ENCODE data around the gene EEPD1.

The EEPD1 gene

DNA sequence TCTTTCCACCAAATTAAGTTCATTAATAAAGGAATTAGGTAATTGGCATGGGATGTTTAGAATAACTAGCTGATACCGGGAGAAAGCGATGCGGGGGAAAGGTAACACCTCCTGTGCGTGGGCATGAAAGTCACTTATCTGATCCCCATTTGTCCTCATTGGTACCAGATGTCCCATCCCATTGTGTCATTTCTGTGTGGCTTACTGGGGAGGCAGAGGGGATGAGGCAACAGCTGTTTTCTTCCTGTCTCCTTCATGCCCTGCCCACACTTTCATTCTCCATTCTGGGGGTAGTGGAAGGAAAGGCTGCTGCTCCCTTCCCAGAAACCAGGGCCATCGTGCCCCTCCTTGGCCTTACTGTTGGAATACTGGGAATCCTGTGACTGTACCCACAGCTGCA is 27.1 kb downstream of the EEPD1 start (continued):
- TF ChIP-seq IKZF3 (tag by site-specific recombination; IDR thresholded peaks at IDR 0.05): no peak
- no peak for TF ChIP-seq ZNF184 (tag by site-specific recombination; IDR thresholded peaks at IDR 0.05)

DNA sequence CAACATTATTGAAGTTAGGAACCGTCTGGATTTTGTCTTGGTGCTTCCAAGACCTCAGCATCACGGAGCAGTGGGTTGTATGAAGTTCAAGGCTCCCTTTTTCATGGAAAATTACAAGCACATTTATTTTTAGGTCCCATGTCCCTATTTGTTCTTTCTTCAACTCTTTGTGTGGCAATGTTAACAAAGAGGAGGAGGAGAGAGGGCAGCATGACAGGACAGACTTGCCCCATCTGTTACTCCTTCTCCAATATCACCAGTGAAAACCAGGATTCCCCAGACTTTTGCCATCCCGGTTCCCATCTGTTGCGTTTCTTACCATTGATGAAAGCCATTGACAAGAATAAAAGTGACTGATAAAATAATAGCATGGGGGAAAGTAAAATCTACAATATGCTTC is 28.6 kb downstream of the EEPD1 start:
- no peak overlapping the region for H3K4me3 ChIP-seq (ENCODE audit: low read depth, low read length)
- CTCF ChIA-PET: no interaction called here
- no peaks in the 10 kb centered on the region for H3K4me1 ChIP-seq (ENCODE audit: control insufficient read depth, insufficient read depth, low read length)
- no peak overlapping the region for H3K27ac ChIP-seq (ENCODE audit: extremely low read depth, low read depth, low read length)
- H3K9me3 ChIP-seq (ENCODE audit: control insufficient read depth, insufficient read depth, low read depth, low read length): no peaks in the 10 kb centered on the region
- POLR2A ChIA-PET: no interaction called here
- no peak for TF ChIP-seq KLF7 (tag by site-specific recombination; IDR thresholded peaks at IDR 0.05; ENCODE audit: borderline replicate concordance)
- TF ChIP-seq, protein P1, sequence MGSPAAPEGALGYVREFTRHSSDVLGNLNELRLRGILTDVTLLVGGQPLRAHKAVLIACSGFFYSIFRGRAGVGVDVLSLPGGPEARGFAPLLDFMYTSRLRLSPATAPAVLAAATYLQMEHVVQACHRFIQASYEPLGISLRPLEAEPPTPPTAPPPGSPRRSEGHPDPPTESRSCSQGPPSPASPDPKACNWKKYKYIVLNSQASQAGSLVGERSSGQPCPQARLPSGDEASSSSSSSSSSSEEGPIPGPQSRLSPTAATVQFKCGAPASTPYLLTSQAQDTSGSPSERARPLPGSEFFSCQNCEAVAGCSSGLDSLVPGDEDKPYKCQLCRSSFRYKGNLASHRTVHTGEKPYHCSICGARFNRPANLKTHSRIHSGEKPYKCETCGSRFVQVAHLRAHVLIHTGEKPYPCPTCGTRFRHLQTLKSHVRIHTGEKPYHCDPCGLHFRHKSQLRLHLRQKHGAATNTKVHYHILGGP (tag by site-specific recombination; IDR thresholded peaks at IDR 0.05): no peak
- no peak for TF ChIP-seq BCL11B (tag by site-specific recombination; IDR thresholded peaks at IDR 0.05; ENCODE audit: low read depth)
- no peak for TF ChIP-seq MEIS1 (CRISPR knock-in tag; IDR thresholded peaks at IDR 0.05; ENCODE audit: borderline replicate concordance)
- TF ChIP-seq ZNF548 (tag by site-specific recombination; IDR thresholded peaks at IDR 0.05): no peak
- H3K36me3 ChIP-seq (ENCODE audit: control insufficient read depth in 2 of 2, insufficient read depth in 1 of 2, low read length in 2 of 2): no peaks in the 10 kb centered on the region

- no peaks in the 10 kb centered on the region for H3K4me1 ChIP-seq (ENCODE audit: control insufficient read depth, insufficient read depth, low read length)
- H3K27ac ChIP-seq (ENCODE audit: extremely low read depth, low read depth, low read length): no peak overlapping the region
- POLR2A ChIA-PET: no interaction called here
- H3K9me3 ChIP-seq (ENCODE audit: control insufficient read depth, insufficient read depth, low read depth, low read length): no peaks in the 10 kb centered on the region
- CTCF ChIA-PET: no interaction called here
- no peaks in the 10 kb centered on the region for H3K36me3 ChIP-seq (ENCODE audit: control insufficient read depth in 2 of 2, insufficient read depth in 1 of 2, low read length in 2 of 2)
- H3K4me3 ChIP-seq (ENCODE audit: low read depth, low read length): no peak overlapping the region
- TF ChIP-seq ZNF629 (tag by site-specific recombination; IDR thresholded peaks at IDR 0.05) (no peak), ZNF112 (tag by site-specific recombination; IDR thresholded peaks at IDR 0.05) (no peak), ZNF274 (IDR thresholded peaks at IDR 0.05; ENCODE audit: low read length) (no peak), ZNF274 (tag by site-specific recombination; IDR thresholded peaks at IDR 0.05; ENCODE audit: borderline replicate concordance) (no peak), FEZF1 (tag by site-specific recombination; IDR thresholded peaks at IDR 0.05) (no peak), ZEB2 (tag by site-specific recombination; IDR thresholded peaks at IDR 0.05) (no peak), ZBTB1 (tag by site-specific recombination; IDR thresholded peaks at IDR 0.05) (no peak), WT1 (tag by site-specific recombination; IDR thresholded peaks at IDR 0.05) (no peak), ZNF501 (tag by site-specific recombination; IDR thresholded peaks at IDR 0.05) (no peak), ZNF658 (tag by site-specific recombination; IDR thresholded peaks at IDR 0.05) (no peak), ZNF596 (tag by site-specific recombination; IDR thresholded peaks at IDR 0.05) (no peak), ZSCAN4 (tag by site-specific recombination; IDR thresholded peaks at IDR 0.05) (no peak), ZNF621 (tag by site-specific recombination; IDR thresholded peaks at IDR 0.05) (no peak), ZFP3 (tag by site-specific recombination; IDR thresholded peaks at IDR 0.05; ENCODE audit: low read depth) (no peak), ZNF792 (tag by site-specific recombination; IDR thresholded peaks at IDR 0.05) (no peak), ZNF24 (tag by site-specific recombination; IDR thresholded peaks at IDR 0.05) (no peak)
- TF ChIP-seq, protein P2, sequence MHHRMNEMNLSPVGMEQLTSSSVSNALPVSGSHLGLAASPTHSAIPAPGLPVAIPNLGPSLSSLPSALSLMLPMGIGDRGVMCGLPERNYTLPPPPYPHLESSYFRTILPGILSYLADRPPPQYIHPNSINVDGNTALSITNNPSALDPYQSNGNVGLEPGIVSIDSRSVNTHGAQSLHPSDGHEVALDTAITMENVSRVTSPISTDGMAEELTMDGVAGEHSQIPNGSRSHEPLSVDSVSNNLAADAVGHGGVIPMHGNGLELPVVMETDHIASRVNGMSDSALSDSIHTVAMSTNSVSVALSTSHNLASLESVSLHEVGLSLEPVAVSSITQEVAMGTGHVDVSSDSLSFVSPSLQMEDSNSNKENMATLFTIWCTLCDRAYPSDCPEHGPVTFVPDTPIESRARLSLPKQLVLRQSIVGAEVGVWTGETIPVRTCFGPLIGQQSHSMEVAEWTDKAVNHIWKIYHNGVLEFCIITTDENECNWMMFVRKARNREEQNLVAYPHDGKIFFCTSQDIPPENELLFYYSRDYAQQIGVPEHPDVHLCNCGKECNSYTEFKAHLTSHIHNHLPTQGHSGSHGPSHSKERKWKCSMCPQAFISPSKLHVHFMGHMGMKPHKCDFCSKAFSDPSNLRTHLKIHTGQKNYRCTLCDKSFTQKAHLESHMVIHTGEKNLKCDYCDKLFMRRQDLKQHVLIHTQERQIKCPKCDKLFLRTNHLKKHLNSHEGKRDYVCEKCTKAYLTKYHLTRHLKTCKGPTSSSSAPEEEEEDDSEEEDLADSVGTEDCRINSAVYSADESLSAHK (tag by site-specific recombination; IDR thresholded peaks at IDR 0.05): no peak
- TF ChIP-seq, protein P3, sequence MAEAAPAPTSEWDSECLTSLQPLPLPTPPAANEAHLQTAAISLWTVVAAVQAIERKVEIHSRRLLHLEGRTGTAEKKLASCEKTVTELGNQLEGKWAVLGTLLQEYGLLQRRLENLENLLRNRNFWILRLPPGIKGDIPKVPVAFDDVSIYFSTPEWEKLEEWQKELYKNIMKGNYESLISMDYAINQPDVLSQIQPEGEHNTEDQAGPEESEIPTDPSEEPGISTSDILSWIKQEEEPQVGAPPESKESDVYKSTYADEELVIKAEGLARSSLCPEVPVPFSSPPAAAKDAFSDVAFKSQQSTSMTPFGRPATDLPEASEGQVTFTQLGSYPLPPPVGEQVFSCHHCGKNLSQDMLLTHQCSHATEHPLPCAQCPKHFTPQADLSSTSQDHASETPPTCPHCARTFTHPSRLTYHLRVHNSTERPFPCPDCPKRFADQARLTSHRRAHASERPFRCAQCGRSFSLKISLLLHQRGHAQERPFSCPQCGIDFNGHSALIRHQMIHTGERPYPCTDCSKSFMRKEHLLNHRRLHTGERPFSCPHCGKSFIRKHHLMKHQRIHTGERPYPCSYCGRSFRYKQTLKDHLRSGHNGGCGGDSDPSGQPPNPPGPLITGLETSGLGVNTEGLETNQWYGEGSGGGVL (tag by site-specific recombination; IDR thresholded peaks at IDR 0.05): no peak
Measured at GRCh38 chr7:36182854-36183604, 30.0 kb downstream of the EEPD1 start.
